Germinal center (tissue), 1 donor: Measurements from ENCODE around the gene NOL3.

Experiments
- DNase-seq: peaks from one replicate; pipeline ENCODE4 v3.0.0; 2012; ENCODE audit warnings: mixed read lengths, low spot score

Gene NOL3

DNA sequence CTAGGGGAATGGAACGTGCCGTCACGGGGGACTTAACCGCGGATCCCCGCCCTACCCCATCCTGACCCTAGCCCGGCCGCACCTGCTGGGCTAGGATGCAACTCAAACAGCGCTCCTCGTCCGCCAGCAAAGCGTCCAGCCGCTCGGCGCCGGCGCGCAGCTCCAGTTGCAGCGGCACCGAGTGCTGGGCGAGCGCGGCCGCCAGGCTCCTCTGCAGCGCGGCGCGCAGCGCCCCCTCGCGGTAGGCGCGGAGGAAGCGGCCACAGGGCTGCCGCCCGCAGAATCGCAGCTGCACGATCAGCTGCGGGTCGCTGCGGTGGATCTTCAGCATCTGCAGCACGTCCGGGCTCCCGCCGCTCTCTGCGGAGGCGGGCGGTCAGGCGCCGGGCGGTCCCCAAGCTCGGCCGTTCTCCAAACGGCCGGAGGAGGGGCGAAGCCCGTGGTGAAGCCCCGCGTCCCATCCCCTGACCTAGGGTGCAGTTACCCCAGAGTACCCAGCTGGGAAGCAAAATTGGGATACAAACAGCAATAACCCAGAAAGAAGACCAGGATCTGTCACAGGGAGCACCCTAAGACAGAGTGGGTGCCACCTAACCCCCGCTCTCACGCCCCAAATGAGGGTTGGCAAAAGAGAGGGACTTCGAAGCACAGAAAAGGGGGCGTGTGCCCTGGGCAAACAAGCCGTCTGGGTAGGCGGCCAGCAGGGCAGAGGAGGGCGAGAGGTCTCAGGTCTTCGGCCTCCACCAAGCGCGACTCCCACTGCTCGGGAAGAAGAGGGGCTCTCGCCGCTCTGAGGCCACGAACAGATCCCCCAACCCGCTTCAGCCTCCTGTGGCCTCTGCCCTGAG is 14.8 kb upstream of the NOL3 start:
- DNase-seq = peak; percentile 89

DNA sequence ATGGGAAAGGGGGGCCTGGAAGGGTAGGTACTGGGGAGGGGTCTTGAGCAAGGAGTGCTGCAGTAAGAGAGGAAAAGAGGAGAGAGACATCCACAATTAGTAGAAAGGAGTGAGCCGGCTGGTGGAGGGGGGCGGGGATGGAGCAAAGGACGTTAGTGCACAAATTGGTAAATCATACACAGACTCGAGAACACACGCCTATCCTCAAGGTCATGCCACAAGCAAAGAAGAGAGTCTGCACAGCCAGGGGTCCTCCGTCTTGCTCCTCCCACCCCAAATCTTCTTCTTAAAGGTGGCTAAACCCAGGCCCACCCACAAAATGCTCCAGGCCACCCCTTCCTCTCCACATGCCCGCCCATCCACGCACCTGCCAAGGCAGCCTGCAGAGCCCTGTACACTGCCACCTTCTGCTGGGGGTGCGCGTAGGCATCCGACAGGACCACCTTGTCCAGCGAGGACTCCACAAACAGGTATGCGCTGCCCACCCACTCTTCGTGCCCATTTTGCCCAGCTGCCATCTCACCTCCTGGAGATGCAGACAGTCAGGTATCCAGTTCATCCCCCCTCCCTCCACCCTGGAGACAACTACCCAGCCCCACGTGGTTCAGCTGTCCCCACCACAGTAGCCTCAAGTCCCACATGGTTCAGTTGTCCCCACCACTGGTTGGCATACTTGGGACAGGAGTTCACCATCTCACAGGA is 14.0 kb upstream of the NOL3 start:
- DNase-seq = no peak

DNA sequence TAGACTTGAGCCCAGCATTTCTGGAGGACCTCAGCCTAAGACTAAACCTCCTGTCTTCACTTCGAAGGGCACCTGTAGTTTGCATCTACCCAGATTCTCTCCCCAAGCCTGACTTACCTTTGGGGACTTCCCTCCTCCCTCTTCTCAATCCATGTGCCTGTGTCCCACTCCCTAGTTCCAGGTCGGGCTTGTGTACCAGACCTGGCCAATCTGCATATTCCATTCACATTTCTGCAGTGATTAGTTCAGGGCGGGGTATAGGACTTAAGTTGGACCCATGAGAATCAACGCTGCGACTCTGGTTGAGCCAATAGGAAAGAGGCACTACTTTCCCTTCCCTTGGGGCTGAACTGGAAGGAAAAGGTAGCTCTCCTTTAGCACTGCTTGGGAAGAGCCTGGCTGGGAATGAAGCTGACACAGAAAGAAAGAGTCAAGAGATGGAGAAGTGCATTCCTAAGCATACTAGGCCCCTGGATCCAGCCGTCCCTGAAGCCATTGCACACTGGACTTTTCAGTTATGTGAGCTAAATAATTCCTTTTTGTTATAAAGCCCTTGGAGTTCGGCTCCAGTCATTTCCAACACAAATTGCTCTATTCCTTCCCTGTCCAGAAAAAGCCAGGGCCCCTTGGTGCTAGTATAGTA is 13.1 kb upstream of the NOL3 start:
- no peak for DNase-seq

DNA sequence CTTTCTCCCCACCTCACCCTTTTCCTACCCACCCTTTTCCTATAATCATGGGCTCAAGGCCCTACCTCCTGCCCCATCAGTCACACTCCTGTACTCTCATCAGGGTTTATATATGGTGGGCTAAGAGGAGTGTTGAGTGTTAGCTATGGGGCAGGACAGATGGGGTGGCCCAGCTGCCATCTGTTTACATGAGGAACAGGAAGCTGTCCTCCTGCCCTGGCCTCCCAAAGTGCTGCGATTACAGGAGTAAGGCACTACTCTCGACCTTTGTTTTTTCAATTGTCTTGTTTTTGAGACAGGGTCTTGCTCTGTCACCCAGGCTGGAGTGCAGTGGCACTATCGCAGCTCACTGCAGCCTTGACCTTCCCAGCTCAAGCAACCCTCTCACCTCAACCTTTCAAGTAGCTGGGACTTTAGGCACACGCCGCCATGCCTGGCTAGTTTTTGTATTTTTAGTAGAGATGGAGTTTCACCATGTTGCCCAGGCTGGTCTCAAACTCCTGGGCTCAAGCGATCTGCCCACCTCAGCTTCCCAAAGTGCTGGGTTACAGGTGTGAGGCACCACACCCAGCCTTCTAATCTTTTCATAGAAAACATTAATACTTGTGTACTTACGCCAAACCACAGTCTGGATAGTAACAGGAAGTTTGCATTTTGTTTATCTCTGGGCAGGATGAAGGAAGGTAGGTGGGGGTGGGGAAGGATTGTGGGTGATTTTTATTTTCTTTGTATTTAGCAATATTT is 12.3 kb upstream of the NOL3 start:
- no peak for DNase-seq

DNA sequence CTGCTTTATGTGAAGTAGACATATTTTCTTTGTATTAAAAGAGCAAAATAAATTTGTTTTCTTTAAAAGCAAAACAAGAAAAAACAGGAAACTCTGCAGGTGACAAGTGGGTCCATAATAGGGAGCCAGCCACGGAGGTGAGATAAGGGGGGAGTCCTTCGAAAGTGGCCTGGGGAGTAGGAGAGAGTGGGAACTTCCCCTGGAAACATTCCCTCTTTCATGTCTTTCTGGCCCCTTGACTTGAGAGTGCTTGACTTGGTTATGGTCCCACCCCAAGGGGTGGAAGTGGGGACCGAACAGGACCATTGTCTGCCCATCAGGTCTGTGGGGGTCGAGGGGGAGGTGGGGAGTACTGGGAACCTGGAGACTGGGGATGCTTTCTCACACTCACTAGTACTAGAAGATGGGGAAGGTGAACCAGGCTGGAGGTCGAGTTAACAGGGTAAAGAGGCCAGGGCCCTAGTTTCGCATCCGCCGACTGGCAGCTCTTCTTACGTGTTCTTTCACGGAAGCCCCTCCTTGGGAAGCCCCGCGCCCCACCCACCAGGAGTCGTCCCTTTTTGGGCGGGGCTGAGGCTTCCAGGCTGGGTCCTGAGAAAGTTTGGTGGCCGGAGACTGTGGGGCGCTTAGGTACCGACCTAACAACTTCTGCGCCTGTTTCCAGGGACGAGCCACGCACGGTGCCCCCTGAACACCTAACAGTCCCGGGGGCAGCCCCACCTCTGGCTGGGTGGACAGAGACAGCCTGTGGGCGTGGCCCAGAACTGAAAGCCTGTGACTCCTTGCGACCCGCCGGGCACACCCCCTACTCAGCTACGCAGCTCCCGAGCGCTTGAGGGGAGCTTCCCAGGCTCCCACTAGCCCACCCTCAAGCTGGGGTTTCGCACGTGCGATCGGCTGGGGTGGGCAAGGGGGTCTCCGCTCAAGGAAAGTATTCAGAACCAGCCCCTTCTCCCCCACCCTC is 11.4 kb upstream of the NOL3 start:
- DNase-seq = peak; percentile 69

DNA sequence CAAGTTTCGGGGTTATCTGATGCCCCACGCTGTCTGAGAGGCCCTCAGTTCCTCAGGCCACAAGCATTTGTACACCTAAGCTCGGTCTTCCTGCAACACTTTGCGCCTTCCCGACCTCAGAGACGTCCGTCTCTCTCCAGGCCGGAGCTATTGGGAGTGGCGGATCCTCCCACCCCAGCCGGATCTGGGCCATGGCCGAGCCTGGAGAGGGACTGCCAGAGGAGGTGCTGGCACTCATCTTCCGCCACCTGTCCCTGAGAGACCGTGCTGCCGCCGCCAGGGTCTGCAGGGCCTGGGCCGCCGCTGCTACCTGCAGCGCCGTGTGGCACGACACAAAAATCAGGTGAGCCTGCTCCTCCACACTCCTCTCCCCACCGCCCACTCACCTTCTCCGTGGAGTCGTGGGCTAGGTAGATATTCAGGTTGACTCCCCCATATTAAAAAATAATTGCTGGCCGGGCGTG is 8.7 kb upstream of the NOL3 start:
- no peak for DNase-seq

DNA sequence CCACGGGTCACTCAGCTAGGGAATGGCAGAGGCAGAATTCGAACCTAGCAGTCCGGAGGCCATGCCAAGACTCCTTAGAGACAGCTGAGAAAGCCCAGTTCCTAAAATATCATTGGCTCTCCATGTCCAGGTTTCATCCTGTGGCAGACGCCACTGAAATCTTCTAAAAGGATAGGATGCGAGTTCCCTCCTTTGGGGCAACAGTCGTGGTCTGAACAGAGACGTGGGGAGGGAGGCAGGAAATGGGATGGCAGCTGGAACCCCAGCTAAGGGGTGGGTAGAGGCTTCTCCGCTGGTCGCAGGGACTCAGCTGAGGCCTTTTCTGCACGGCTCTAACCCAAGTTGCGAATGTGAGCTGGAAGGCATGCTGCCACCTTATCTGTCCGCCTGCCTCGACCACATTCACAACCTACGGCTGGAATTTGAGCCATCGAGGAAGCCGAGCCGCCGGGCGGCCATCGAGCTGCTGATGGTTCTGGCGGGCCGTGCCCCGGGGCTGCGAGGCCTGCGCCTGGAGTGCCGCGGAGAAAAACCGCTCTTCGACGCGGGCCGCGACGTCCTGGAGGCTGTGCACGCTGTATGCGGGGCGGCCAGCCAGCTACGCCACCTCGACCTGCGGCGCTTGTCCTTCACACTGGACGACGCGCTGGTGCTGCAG is 7.7 kb upstream of the NOL3 start:
- DNase-seq = no peak

DNA sequence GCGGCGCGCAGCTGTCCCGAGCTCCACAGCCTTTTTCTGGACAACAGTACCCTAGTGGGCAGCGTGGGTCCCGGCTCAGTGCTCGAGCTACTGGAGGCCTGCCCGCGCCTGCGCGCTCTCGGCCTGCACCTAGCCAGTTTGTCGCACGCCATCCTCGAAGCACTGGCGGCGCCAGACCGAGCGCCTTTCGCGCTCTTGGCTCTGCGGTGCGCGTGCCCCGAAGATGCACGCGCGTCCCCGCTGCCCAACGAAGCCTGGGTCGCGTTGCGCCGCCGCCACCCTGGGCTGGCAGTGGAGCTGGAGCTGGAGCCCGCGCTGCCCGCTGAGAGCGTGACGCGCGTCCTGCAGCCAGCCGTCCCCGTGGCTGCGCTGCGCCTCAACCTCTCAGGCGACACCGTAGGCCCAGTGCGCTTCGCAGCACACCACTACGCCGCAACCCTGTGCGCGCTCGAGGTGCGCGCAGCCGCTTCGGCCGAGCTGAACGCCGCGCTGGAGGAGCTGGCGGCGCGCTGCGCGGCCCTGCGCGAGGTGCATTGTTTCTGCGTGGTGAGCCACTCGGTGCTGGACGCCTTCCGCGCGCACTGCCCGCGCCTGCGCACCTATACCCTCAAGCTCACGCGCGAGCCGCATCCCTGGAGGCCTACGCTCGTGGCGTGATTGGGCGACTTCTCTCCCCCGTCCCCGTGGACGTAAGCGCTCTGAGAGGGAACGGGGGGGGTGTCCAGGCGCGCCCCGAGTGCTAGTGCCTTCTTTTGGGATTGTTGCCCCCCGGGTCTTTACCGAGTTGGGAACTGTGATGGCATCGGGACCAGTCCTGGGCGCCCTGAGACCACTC is 7.0 kb upstream of the NOL3 start:
- peak; percentile 42 for DNase-seq

DNA sequence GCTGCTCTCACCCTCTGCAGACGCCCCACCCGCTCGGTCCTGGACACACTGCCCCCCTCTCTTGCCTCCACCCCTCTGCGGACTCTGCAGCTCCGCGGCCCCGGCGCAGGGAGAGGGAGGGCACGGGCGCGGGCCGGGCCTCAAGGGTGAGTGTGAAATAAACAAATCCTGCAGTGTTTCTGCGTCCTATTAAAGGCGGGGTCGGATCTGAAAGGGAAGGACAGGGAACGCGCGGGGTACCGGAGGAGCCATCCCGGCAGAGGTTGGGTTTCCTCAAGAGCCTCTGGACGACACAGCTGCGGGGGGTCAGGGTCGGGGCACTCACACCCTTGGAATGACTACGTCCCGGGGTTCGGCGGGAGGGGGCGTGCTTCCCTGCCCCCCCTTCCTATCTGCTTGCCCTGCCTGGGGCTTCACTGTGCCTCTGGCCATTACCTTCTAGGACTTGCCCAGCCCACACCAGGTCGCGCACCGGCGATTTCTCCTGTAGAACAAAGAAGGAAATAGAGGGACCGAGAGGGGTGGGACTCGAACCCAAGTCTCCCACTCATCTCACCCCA is 6.3 kb upstream of the NOL3 start:
- no peak for DNase-seq

DNA sequence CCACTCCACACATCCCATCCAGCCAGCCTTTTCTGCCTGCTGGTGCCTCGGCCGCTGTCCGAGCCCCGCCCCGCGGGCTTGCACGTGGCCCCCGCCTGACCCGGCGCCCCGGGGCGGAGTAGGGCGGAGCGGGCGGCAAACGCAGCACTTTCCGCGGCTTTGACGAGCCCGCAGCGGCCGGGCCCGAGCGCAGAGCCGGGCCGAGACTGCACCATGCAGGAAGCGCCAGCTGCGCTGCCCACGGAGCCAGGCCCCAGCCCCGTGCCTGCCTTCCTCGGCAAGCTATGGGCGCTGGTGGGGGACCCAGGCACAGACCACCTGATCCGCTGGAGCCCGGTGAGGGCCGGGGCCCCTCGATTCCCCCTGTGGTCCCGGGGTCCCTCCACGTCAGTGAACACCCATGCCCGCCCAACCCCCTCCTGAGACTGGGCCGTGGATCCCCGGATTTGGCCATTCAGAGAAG is 5.7 kb upstream of the NOL3 start, which contains the start of gene HSF4:
HSF4 (plus strand) TSS at position 147 of the 463 bp plus-strand sequence; CDS start at position 214, 67 bp downstream.
- DNase-seq = no peak

DNA sequence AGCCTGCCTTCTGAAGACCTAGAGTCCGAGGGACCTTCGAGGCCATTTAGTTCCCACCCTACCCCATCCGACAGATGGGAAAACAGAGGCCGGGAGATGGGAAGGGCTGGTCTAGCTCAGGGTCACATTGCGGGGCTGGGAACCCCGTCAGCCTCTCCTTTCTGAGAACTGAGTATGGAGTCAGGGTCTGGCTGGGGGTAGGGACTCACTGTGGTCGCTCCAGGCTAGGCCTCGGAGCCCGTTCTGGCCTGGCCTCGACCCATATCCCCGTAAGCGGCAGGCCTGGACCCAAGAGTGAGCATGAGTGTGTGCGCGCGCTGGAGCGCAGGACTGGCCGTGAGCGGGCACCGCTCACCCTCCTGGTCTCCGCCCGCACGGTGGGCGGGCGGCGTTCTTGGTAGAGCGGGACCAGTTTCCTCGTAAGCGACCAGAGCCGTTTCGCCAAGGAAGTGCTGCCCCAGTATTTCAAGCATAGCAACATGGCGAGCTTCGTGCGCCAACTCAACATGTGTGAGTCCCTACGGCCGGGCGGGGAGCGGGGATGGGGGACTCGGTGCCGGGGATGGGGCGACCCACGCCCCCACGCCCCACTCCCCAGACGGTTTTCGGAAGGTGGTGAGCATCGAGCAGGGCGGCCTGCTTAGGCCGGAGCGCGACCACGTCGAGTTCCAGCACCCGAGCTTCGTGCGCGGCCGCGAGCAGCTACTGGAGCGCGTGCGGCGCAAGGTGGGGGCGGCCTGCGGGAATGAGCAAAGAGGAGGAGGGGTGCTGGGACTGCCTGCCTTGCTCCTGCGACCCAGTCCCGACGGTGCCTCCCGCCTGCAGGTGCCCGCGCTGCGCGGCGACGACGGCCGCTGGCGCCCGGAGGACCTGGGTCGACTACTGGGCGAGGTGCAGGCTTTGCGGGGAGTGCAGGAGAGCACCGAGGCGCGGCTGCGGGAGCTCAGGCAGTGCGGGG is 4.9 kb upstream of the NOL3 start:
- no peak for DNase-seq

DNA sequence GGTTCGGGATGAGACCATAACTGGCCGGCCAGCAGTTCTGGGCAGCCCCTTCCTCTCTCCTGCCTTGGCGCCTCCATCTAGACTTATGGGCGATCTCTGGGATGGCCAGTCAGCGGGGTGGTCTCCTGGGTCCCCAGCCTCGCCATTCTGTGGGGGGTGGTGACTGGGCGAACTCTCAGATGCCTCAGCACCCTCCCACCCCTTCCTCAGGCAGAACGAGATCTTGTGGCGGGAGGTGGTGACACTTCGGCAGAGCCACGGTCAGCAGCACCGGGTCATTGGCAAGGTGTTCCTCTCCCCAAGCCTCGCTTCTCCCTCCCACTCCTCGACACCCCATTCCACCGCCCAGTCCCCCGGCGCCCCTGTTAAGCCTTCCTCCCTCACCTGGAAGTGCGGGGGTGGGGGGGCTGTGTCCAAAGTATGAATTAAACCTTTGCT is 4.2 kb upstream of the NOL3 start:
- no peak for DNase-seq

DNA sequence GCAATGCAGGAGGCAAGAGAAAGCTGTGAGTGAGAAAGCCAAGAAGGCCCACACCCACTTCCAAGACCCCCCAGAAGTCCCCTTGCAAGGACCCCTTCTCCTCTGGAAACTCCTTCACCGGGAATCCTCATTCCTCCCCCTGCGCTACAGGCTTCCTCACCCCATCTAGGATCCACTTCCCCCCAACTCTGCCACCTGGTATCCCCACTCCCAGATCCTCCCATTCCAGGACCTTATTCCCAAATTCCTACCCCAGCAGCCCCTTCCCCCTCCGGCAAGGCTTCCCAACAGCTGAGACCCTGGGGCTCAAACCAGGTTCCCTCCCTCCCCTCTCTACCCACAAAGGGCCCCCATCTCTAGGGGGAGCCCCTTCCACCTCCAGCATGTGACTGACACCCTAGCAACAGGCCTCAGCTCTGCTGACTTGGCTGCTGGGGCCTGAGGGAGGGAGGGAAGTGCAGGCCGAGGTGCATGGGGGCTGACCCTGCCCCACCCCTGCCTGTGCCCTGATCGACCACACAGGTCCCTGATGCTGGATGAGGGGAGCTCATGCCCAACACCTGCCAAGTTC is 3.7 kb upstream of the NOL3 start:
- DNase-seq = no peak

DNA sequence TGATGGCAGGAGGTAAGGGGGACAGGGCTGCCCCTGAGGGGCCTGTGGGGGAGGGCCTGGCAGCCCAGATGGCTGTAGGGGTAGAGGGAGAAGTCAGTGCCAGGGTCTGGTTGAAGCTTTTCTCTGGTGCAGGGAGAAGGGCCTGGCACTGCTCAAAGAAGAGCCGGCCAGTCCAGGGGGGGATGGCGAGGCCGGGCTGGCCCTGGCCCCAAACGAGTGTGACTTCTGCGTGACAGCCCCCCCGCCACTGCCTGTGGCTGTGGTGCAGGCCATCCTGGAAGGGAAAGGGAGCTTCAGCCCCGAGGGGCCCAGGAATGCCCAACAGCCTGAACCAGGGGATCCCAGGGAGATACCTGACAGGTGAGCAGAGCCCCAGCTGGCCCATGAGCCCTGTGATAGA is 2.8 kb upstream of the NOL3 start:
- no peak for DNase-seq

DNA sequence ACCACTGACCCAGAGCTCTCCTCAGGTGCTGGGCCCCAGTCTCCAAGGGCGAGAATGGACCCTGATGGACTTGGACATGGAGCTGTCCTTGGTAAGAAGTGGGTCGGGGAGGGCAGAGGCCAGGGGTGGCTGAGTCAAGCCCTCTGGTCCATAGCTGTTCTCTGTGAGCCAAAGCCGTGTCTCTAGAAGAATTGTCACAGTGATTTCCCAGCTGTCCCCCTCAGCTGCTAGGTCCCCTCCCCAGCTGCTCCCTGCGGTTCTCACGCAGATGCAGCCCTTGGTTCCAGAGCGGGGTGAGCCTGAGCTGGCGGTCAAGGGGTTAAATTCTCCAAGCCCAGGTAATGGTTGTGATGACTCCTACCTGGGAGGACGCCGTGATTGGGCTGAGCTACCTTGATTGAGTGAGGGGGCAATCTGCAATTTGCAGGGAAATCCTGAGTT is 1.3 kb upstream of the NOL3 start:
- no peak for DNase-seq

DNA sequence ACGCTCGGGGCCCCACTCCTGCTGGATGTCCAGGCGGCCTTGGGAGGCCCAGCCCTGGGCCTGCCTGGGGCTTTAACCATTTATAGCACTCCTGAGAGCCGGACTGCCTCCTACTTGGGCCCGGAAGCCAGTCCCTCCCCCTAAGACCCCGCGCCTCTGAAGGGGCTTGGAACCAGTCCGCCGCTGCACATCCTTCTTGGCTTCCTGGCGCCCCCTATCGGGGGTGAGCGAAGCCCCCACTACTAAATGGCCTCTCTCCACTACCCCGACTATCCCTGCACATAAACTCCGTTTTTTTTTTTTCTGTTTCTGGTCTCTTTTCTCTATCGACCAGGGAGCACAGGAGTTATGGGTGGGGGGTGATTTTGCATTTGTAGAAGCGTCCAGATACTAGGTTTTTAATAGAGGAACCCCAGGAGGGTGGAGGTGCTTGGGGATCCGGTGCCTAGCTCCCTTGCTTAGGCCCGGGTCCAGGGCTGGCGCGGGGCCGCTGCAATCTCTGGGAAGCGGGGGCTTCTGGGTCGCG is 633 bp upstream of the NOL3 start:
- no peak for DNase-seq
